Heart right ventricle (tissue), 16 donors: ENCODE measurements around the gene AP4B1. TPM values are rescaled to one million over a fixed set of nuclear protein-coding genes. Genes with fewer than 3 reads are reported as not detected.

Experiments used
- ATAC-seq, 8 donors: fragments of 200-7000 bp; cut with Tn5 transposase; one replicate each; pipeline ENCODE4 v1.9.1; 2020; ENCODE audit warnings: mild to moderate bottlenecking in 8 of 8, moderate library complexity in 8 of 8, moderate number of reproducible peaks in 1 of 8
- DNase-seq, 2 donors: peaks; one replicate each; pipeline ENCODE4 v3.0.0-alpha.2; 2020
- H3K27ac ChIP-seq, 10 donors: fragments of 200-600 bp; sonication (generic) in 2 of 10; one replicate each; pipeline versions ENCODE4 v1.5.0 to v1.8.0; 2020 to 2022; ENCODE audit warnings: mild to moderate bottlenecking in 3 of 10
- H3K27me3 ChIP-seq, 7 donors: fragments of 200-600 bp; one replicate each; pipeline ENCODE4 v1.8.0; 2021 to 2022; ENCODE audit warnings: mild to moderate bottlenecking in 2 of 7
- H3K36me3 ChIP-seq, 9 donors: fragments of 200-600 bp; sonication (generic) in 1 of 9; one replicate each; pipeline versions ENCODE4 v1.5.0 to v1.8.0; 2020 to 2022; ENCODE audit warnings: mild to moderate bottlenecking in 2 of 9
- H3K4me1 ChIP-seq, 9 donors: fragments of 200-600 bp; sonication (generic) in 1 of 9; one replicate each; pipeline versions ENCODE4 v1.5.0 to v1.8.0; 2020 to 2022; ENCODE audit warnings: mild to moderate bottlenecking in 4 of 9
- H3K4me3 ChIP-seq, 10 donors: fragments of 200-600 bp; sonication (generic) in 2 of 10; one replicate each; pipeline versions ENCODE4 v1.5.0 to v1.8.0; 2020 to 2022; ENCODE audit warnings: mild to moderate bottlenecking in 7 of 10, moderate library complexity in 2 of 10
- H3K9me3 ChIP-seq, 11 donors: fragments of 200-600 bp in 10 of 11; sonication (generic) in 2 of 11; one replicate each; pipeline versions ENCODE4 v1.5.0 to v1.8.0; 2013 to 2022; ENCODE audit warnings: mild to moderate bottlenecking in 2 of 11, control low read depth in 1 of 11, moderate library complexity in 1 of 11
- CTCF ChIP-seq, 9 donors: fragments of 200-600 bp; sonication (generic) in 2 of 9; IDR thresholded peaks; one replicate each; pipeline versions ENCODE4 v1.5.0 to v1.8.0; 2021 to 2022; ENCODE audit warnings: antibody characterized with exemption in 9 of 9, mild to moderate bottlenecking in 5 of 9, moderate library complexity in 1 of 9
- WGBS, 2 donors: extraction: QIAGEN DNeasy Blood & Tissue Kit; methylation state at CpG; one replicate each; pipeline ENCODE4 v1.1.7; 2013; ENCODE audit warnings: inconsistent platforms in 1 of 2; 5-methylcytosine and 5-hydroxymethylcytosine counted together
- intact Hi-C, 10 donors: fragments of 100-400 bp; cut with DNase I; formaldehyde crosslinking; loops; one replicate each; pipeline versions ENCODE4 v1.11.1 to v1.14.2; 2022
- polyA plus RNA-seq, 2 donors: library from polyadenylated mRNA; stranded (reverse); fragments of 200-250 nt; gene quantifications; one replicate each; pipeline ENCODE4 v1.2.3, GENCODE V29; 2013
- total RNA-seq, 10 donors: library from RNA; stranded (reverse); fragmentation: NEBNext Ultra II Directional in 3 of 10; extraction: Animal tissue kit (Norgen Biotek cat#: 25700) in 3 of 10; gene quantifications; one replicate each; pipeline versions ENCODE4 v1.2.1 to v1.2.4, GENCODE V29; 2021 to 2023
- donor health status: Arrhythmogenic right ventricular cardiomyopathy.
- donor health status: ischemic (EF 13 %, LVEDD 7.1; RV severe dilation, severe dysfunction).
- donor health status: healthy with polysubstance abuse.
- donor health status: DM: no; HTN: yes; CAD: no.
- donor health status: DM: no; HTN: no; CAD: no.
- donor health status: ischemic (EF 25% LVEDD 6.9; RV normal size, moderate dysfunction).
- donor health status: ischemic (EF 25% LVEDD 5.7; RV mildly dilated, moderate dysfunction).
- donor health status: healthy.
- donor health status: DM: yes; HTN: yes; CAD: no.
- donor health status: Ischemic cardiomyopathy.
- donor health status: ischemic (EF 35%, LVEDD 5.7; RV mildly dilated, moderate dysfunction).
- donor health status: nonischemic (EF 11% LVEDD 7.7; RV severe dilation, severe dysfunction).
- donor health status: DM: yes; HTN: yes; CAD: no.
- donor health status: PGD.
- donor health status: ischemic (EF 29% LVEDD 5.4; RV normal size, mild dysfunction).
- donor health status: nonischemic (EF 23%, LVEDD 6.1; RV moderate dilation, normal function).

Gene AP4B1
- total and polyA plus RNA-seq, 12 donors, result 7.5 to 15.4 (median 11.5) TPM

GRCh38 chr1:113947388-113948107, 42.9 kb upstream of the AP4B1 start:
- Histone ChIP-seq H3K36me3 (peaks cover 0 to 28% (median 0%) of the 10 kb centered on the region in 9 donors), H3K4me3 (no peak overlapping the region), H3K27ac (peak overlapping the region in 7 of 10 donors; percentile 9 to 69 (median 44)), H3K4me1 (peaks cover 5 to 51% (median 34%) of the 10 kb centered on the region in 9 donors), H3K9me3 (no peaks in the 10 kb centered on the region), H3K27me3 (no peaks in the 10 kb centered on the region)
- intact Hi-C loops, result loop anchor here in 1 of 10 donors (2.0 kb wide), 1 partner anchor 15 kb away; no protein-coding TSS in a partner anchor
- no peak for TF ChIP-seq CTCF (IDR thresholded peaks at IDR 0.05)
- no peak for DNase-seq
- 21 to 40% methylated on average over 3 of the region's 3 CpGs for WGBS, 2 donors
- ATAC-seq, result no peak

- H3K27ac ChIP-seq, result peak overlapping the region in 7 of 10 donors; percentile 9 to 69 (median 44)
- peaks cover 0 to 35% (median 0%) of the 10 kb centered on the region in 9 donors for H3K36me3 ChIP-seq
- DNase-seq, result no peak
- no peaks in the 10 kb centered on the region for H3K9me3 ChIP-seq
- intact Hi-C loops, result loop anchor here in 1 of 10 donors (2.0 kb wide), 1 partner anchor 14 kb away; no protein-coding TSS in a partner anchor
- H3K27me3 ChIP-seq, result no peaks in the 10 kb centered on the region
- no peak overlapping the region for H3K4me3 ChIP-seq
- whole genome bisulfite sequencing, 2 donors, result 32 to 35% methylated on average over 3 of the region's 3 CpGs
- no peak for TF ChIP-seq CTCF (IDR thresholded peaks at IDR 0.05)
- peaks cover 5 to 50% (median 31%) of the 10 kb centered on the region in 9 donors for H3K4me1 ChIP-seq
- ATAC-seq, result peak in 3 of 8 donors; percentile 46 to 59 (median 46)
Observed at GRCh38 chr1:113946678-113947387, 42.2 kb upstream of the AP4B1 start.

GRCh38 chr1:113946112-113946511, 41.5 kb upstream of the AP4B1 start:
- TF ChIP-seq CTCF (IDR thresholded peaks at IDR 0.05), result no peak
- WGBS, 2 donors, result 29 to 64% methylated on average over 1 of the region's 1 CpG
- Histone ChIP-seq H3K27me3 (no peaks in the 10 kb centered on the region), H3K36me3 (peaks cover 0 to 42% (median 0%) of the 10 kb centered on the region in 9 donors), H3K27ac (no peak overlapping the region), H3K9me3 (no peaks in the 10 kb centered on the region), H3K4me3 (no peak overlapping the region), H3K4me1 (peaks cover 5 to 50% (median 31%) of the 10 kb centered on the region in 9 donors)
- DNase-seq (no peak), ATAC-seq (no peak)
- intact Hi-C loops, result loop anchor here in 1 of 10 donors (2.0 kb wide), 1 partner anchor 13 kb away; no protein-coding TSS in a partner anchor

GRCh38 chr1:113945329-113945728, 40.7 kb upstream of the AP4B1 start:
- peaks cover 5 to 54% (median 31%) of the 10 kb centered on the region in 9 donors for H3K4me1 ChIP-seq

More at GRCh38 chr1:113945329-113945728, 40.7 kb upstream of the AP4B1 start:
- H3K36me3 ChIP-seq, result peaks cover 0 to 50% (median 7%) of the 10 kb centered on the region in 9 donors
- 98 to 100% methylated on average over 1 of the region's 1 CpG for WGBS, 2 donors
- ATAC-seq, result no peak
- H3K27ac ChIP-seq, result no peak overlapping the region
- no peak for TF ChIP-seq CTCF (IDR thresholded peaks at IDR 0.05)
- H3K27me3 ChIP-seq, result no peaks in the 10 kb centered on the region
- intact Hi-C loops, result no loop called here
- no peak overlapping the region for H3K4me3 ChIP-seq
- DNase-seq, result no peak
- no peaks in the 10 kb centered on the region for H3K9me3 ChIP-seq
